ENCODE measurements around the gene DPY19L3.

DPY19L3 gene

GRCh38 chr19:32457571-32458158 lies 52.1 kb downstream of the DPY19L3 start:
- Histone ChIP-seq H3K9ac (ENCODE audit: low read length) (no peak overlapping the region), H3K36me3 (ENCODE audit: control insufficient read depth, insufficient read depth, low read length) (peaks cover 3% of the 10 kb centered on the region), H3K27me3 (ENCODE audit: control insufficient read depth, insufficient read depth, low read length) (no peaks in the 10 kb centered on the region), H3K4me3 (ENCODE audit: low read length) (no peak overlapping the region), H3K9me3 (ENCODE audit: control insufficient read depth, low read length) (no peaks in the 10 kb centered on the region), H3K4me1 (ENCODE audit: control insufficient read depth, insufficient read depth, low read length) (no peaks in the 10 kb centered on the region)

- H3K36me3 ChIP-seq (ENCODE audit: control insufficient read depth, insufficient read depth, low read length) = no peaks in the 10 kb centered on the region
- H3K9ac ChIP-seq (ENCODE audit: low read length) = no peak overlapping the region
- no peaks in the 10 kb centered on the region for H3K9me3 ChIP-seq (ENCODE audit: control insufficient read depth, low read length)
- H3K4me1 ChIP-seq (ENCODE audit: control insufficient read depth, insufficient read depth, low read length) = no peaks in the 10 kb centered on the region
- H3K27me3 ChIP-seq (ENCODE audit: control insufficient read depth, insufficient read depth, low read length) = no peaks in the 10 kb centered on the region
- H3K4me3 ChIP-seq (ENCODE audit: low read length) = no peak overlapping the region
These were observed 53.0 kb downstream of the DPY19L3 start for GRCh38 chr19:32458500-32459123.

GRCh38 chr19:32459204-32459865 lies 53.8 kb downstream of the DPY19L3 start:
- no peak overlapping the region for H3K9ac ChIP-seq (ENCODE audit: low read length)
- no peaks in the 10 kb centered on the region for H3K9me3 ChIP-seq (ENCODE audit: control insufficient read depth, low read length)
- no peaks in the 10 kb centered on the region for H3K4me1 ChIP-seq (ENCODE audit: control insufficient read depth, insufficient read depth, low read length)
- H3K27me3 ChIP-seq (ENCODE audit: control insufficient read depth, insufficient read depth, low read length) = no peaks in the 10 kb centered on the region
- no peak overlapping the region for H3K4me3 ChIP-seq (ENCODE audit: low read length)
- no peaks in the 10 kb centered on the region for H3K36me3 ChIP-seq (ENCODE audit: control insufficient read depth, insufficient read depth, low read length)

GRCh38 chr19:32460476-32460875 lies 54.9 kb downstream of the DPY19L3 start:
- H3K4me1 ChIP-seq (ENCODE audit: control insufficient read depth, insufficient read depth, low read length) = no peaks in the 10 kb centered on the region
- no peak overlapping the region for H3K9ac ChIP-seq (ENCODE audit: low read length)
- H3K4me3 ChIP-seq (ENCODE audit: low read length) = no peak overlapping the region
- no peaks in the 10 kb centered on the region for H3K9me3 ChIP-seq (ENCODE audit: control insufficient read depth, low read length)
- H3K36me3 ChIP-seq (ENCODE audit: control insufficient read depth, insufficient read depth, low read length) = no peaks in the 10 kb centered on the region
- H3K27me3 ChIP-seq (ENCODE audit: control insufficient read depth, insufficient read depth, low read length) = no peaks in the 10 kb centered on the region

- Histone ChIP-seq H3K4me3 (ENCODE audit: low read length) (no peak overlapping the region), H3K36me3 (ENCODE audit: control insufficient read depth, insufficient read depth, low read length) (no peaks in the 10 kb centered on the region), H3K9me3 (ENCODE audit: control insufficient read depth, low read length) (no peaks in the 10 kb centered on the region), H3K4me1 (ENCODE audit: control insufficient read depth, insufficient read depth, low read length) (no peaks in the 10 kb centered on the region), H3K27me3 (ENCODE audit: control insufficient read depth, insufficient read depth, low read length) (no peaks in the 10 kb centered on the region), H3K9ac (ENCODE audit: low read length) (no peak overlapping the region)
These were observed 58.7 kb downstream of the DPY19L3 start for GRCh38 chr19:32464279-32464678.

- Histone ChIP-seq H3K4me1 (ENCODE audit: control insufficient read depth, insufficient read depth, low read length) (no peaks in the 10 kb centered on the region), H3K36me3 (ENCODE audit: control insufficient read depth, insufficient read depth, low read length) (no peaks in the 10 kb centered on the region), H3K9me3 (ENCODE audit: control insufficient read depth, low read length) (no peaks in the 10 kb centered on the region), H3K4me3 (ENCODE audit: low read length) (no peak overlapping the region), H3K27me3 (ENCODE audit: control insufficient read depth, insufficient read depth, low read length) (no peaks in the 10 kb centered on the region), H3K9ac (ENCODE audit: low read length) (no peak overlapping the region)
These were observed 59.6 kb downstream of the DPY19L3 start for GRCh38 chr19:32465176-32465575.

GRCh38 chr19:32469795-32470194 lies 64.2 kb downstream of the DPY19L3 start:
- no peak overlapping the region for H3K4me3 ChIP-seq (ENCODE audit: low read length)
- no peaks in the 10 kb centered on the region for H3K9me3 ChIP-seq (ENCODE audit: control insufficient read depth, low read length)
- H3K27me3 ChIP-seq (ENCODE audit: control insufficient read depth, insufficient read depth, low read length) = no peaks in the 10 kb centered on the region
- H3K36me3 ChIP-seq (ENCODE audit: control insufficient read depth, insufficient read depth, low read length) = no peaks in the 10 kb centered on the region
- no peaks in the 10 kb centered on the region for H3K4me1 ChIP-seq (ENCODE audit: control insufficient read depth, insufficient read depth, low read length)
- H3K9ac ChIP-seq (ENCODE audit: low read length) = no peak overlapping the region

- Histone ChIP-seq H3K36me3 (ENCODE audit: control insufficient read depth, insufficient read depth, low read length) (no peaks in the 10 kb centered on the region), H3K4me1 (ENCODE audit: control insufficient read depth, insufficient read depth, low read length) (no peaks in the 10 kb centered on the region), H3K4me3 (ENCODE audit: low read length) (no peak overlapping the region), H3K9me3 (ENCODE audit: control insufficient read depth, low read length) (no peaks in the 10 kb centered on the region), H3K9ac (ENCODE audit: low read length) (no peak overlapping the region), H3K27me3 (ENCODE audit: control insufficient read depth, insufficient read depth, low read length) (no peaks in the 10 kb centered on the region)
These were observed 65.5 kb downstream of the DPY19L3 start for GRCh38 chr19:32471095-32471494.

GRCh38 chr19:32471811-32472210 lies 66.2 kb downstream of the DPY19L3 start:
- H3K9ac ChIP-seq (ENCODE audit: low read length) = no peak overlapping the region
- H3K4me3 ChIP-seq (ENCODE audit: low read length) = no peak overlapping the region
- no peaks in the 10 kb centered on the region for H3K27me3 ChIP-seq (ENCODE audit: control insufficient read depth, insufficient read depth, low read length)
- no peaks in the 10 kb centered on the region for H3K36me3 ChIP-seq (ENCODE audit: control insufficient read depth, insufficient read depth, low read length)
- H3K4me1 ChIP-seq (ENCODE audit: control insufficient read depth, insufficient read depth, low read length) = no peaks in the 10 kb centered on the region
- no peaks in the 10 kb centered on the region for H3K9me3 ChIP-seq (ENCODE audit: control insufficient read depth, low read length)

- Histone ChIP-seq H3K9me3 (ENCODE audit: control insufficient read depth, low read length) (no peaks in the 10 kb centered on the region), H3K36me3 (ENCODE audit: control insufficient read depth, insufficient read depth, low read length) (no peaks in the 10 kb centered on the region), H3K9ac (ENCODE audit: low read length) (no peak overlapping the region), H3K4me3 (ENCODE audit: low read length) (no peak overlapping the region), H3K27me3 (ENCODE audit: control insufficient read depth, insufficient read depth, low read length) (no peaks in the 10 kb centered on the region), H3K4me1 (ENCODE audit: control insufficient read depth, insufficient read depth, low read length) (no peaks in the 10 kb centered on the region)
These were observed 69.8 kb downstream of the DPY19L3 start for GRCh38 chr19:32475141-32476031.

GRCh38 chr19:32476032-32476350 lies 70.4 kb downstream of the DPY19L3 start:
- Histone ChIP-seq H3K4me3 (ENCODE audit: low read length) (no peak overlapping the region), H3K27me3 (ENCODE audit: control insufficient read depth, insufficient read depth, low read length) (no peaks in the 10 kb centered on the region), H3K4me1 (ENCODE audit: control insufficient read depth, insufficient read depth, low read length) (no peaks in the 10 kb centered on the region), H3K9ac (ENCODE audit: low read length) (no peak overlapping the region), H3K36me3 (ENCODE audit: control insufficient read depth, insufficient read depth, low read length) (no peaks in the 10 kb centered on the region), H3K9me3 (ENCODE audit: control insufficient read depth, low read length) (no peaks in the 10 kb centered on the region)

- Histone ChIP-seq H3K27me3 (ENCODE audit: control insufficient read depth, insufficient read depth, low read length) (no peaks in the 10 kb centered on the region), H3K9ac (ENCODE audit: low read length) (no peak overlapping the region), H3K4me1 (ENCODE audit: control insufficient read depth, insufficient read depth, low read length) (no peaks in the 10 kb centered on the region), H3K36me3 (ENCODE audit: control insufficient read depth, insufficient read depth, low read length) (no peaks in the 10 kb centered on the region), H3K9me3 (ENCODE audit: control insufficient read depth, low read length) (no peaks in the 10 kb centered on the region), H3K4me3 (ENCODE audit: low read length) (no peak overlapping the region)
These were observed 74.8 kb downstream of the DPY19L3 start for GRCh38 chr19:32480321-32480720.
